Epithelial cell of esophagus (primary cell): ENCODE results near the gene KLF13.

Source experiments
- DNase-seq: peaks from one replicate; pipeline ENCODE4 v3.0.0; 2010; ENCODE audit warnings: low read depth
- H3K4me3 ChIP-seq: 2 replicates; pipeline ENCODE4 v1.5.1; 2011; ENCODE audit warnings: mild to moderate bottlenecking, low read length, control low read depth
- TF ChIP-seq, protein P1 (sequence below): IDR thresholded peaks from 2 replicates; pipeline ENCODE4 v1.5.1; 2011; ENCODE audit warnings: low read depth, mild to moderate bottlenecking, low read length, control low read depth, inconsistent platforms; ENCODE audit not compliant: insufficient read depth; ENCODE audit errors: missing control alignments

The KLF13 gene

DNA sequence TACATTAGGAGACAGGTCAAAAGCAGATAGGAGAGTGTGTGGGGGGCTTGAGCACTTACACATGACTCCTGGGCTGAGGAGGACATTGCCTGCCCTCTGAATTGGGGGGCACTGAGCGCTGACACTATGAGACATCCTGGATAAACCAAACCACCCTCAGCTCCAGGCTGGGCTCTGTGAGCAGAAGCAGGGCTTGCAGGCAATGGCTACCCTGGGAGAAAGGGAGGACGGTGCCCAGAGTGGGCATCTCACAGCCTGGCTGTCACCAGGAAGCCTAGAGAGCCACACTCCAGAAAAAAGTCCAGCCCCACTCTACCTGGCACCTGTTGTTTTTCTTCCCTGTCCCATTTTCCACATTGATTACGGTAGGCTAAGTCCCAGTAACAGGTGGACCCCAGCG lies 8.2 kb upstream of the KLF13 start:
- TF ChIP-seq, protein P1, sequence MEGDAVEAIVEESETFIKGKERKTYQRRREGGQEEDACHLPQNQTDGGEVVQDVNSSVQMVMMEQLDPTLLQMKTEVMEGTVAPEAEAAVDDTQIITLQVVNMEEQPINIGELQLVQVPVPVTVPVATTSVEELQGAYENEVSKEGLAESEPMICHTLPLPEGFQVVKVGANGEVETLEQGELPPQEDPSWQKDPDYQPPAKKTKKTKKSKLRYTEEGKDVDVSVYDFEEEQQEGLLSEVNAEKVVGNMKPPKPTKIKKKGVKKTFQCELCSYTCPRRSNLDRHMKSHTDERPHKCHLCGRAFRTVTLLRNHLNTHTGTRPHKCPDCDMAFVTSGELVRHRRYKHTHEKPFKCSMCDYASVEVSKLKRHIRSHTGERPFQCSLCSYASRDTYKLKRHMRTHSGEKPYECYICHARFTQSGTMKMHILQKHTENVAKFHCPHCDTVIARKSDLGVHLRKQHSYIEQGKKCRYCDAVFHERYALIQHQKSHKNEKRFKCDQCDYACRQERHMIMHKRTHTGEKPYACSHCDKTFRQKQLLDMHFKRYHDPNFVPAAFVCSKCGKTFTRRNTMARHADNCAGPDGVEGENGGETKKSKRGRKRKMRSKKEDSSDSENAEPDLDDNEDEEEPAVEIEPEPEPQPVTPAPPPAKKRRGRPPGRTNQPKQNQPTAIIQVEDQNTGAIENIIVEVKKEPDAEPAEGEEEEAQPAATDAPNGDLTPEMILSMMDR = no peak
- no peak for DNase-seq
- H3K4me3 ChIP-seq = no peak overlapping the region

DNA sequence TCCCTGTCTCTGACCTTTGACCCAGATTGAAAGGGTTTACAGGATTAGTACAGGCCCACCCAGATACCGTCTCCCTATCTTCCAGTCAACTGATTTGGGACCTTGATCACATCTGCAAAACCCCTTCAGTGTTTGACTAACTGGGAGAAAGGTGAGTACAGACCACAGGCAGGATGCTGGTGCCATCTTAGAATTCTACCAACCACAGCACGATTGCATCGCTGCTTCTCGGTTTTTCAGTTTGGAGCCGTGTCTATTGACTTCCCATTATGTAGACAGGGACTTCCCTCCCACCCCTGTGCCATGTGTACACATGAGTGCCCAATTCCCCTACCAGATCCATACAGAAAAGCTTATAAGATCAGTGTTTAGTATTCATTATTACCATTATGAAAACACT lies 6.6 kb upstream of the KLF13 start:
- no peak for DNase-seq
- H3K4me3 ChIP-seq = no peak overlapping the region
- TF ChIP-seq, protein P1 = no peak

DNA sequence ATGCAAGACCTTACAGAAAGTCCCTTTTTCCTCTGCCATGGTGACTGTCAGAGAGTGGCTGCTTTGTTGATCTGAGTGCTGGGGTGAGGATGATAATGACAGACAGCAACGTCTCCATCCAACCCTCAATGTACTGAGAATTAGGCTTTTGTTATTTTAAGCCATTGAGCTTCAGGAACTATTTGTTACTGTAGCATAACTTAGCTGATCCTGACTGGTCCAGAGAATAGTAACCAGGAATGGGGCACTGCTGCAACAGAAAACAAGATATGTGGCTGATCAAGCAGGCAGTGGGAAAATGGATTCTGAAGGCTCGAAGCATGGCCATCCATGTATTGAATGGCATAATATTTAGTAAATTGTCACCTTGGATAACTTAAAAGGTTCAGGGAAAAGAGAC lies 5.2 kb upstream of the KLF13 start:
- TF ChIP-seq, protein P1 = no peak
- H3K4me3 ChIP-seq = no peak overlapping the region
- no peak for DNase-seq

DNA sequence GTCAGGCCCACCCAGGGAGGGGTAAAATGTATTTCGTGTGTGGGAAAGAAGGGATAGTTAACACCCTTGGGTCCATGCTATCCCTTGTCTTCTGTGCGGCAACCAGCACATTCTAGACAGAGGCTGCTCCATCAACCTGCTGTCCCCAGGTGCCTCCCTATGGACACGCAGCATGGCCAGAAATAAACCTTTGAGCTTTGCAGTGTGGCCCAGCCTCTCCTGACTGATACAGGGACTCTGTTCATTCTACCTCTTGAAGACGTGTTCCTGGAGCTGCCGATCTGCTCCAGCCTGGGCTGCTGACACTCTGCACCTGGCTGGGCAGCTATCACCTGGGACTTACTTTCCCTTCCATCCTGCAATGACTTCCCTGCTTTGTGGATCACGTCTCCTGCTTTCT lies 4.1 kb upstream of the KLF13 start:
- H3K4me3 ChIP-seq = no peak overlapping the region
- DNase-seq = no peak
- TF ChIP-seq, protein P1 = no peak

DNA sequence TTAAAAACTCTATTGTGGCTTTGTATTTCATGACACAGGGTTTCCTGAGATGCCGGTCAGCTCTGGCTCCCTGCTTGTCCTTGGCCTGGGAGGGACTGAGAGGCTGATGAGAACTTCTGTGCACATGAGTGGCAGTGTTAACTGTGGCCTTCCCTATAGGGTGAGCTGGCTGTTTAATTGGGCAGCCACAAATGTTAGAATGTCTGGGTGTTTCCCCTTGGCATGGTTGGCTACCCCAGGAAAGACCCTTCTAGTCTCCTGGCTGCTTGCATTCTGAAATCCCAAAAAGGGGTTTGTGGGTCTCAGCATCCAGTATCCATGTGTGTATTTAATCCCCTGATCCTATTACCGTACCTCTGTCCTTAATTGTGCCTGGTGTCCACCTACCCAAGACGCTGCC lies 3.0 kb upstream of the KLF13 start:
- H3K4me3 ChIP-seq = no peak overlapping the region
- TF ChIP-seq, protein P1 = no peak
- DNase-seq = no peak

DNA sequence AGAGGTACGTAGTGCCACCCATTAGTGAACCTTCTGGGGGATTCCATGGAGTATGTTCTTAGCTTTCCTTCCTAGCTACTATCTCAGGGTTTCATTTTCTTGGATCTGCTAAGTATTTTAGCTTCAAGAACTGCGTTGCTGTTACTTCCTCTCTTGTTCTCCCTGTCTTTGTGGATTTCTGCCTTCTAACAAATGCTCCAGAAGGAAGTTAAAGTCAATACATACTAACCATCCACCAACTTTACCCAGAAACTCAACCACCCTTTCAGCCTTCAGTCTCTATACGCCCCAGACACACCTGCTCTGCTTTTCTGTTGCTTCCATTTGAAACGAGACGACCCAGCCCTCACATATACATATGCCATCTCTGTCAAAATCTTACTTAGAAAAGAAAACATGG lies 2.4 kb upstream of the KLF13 start:
- DNase-seq = no peak
- TF ChIP-seq, protein P1 = no peak
- H3K4me3 ChIP-seq = no peak overlapping the region

DNA sequence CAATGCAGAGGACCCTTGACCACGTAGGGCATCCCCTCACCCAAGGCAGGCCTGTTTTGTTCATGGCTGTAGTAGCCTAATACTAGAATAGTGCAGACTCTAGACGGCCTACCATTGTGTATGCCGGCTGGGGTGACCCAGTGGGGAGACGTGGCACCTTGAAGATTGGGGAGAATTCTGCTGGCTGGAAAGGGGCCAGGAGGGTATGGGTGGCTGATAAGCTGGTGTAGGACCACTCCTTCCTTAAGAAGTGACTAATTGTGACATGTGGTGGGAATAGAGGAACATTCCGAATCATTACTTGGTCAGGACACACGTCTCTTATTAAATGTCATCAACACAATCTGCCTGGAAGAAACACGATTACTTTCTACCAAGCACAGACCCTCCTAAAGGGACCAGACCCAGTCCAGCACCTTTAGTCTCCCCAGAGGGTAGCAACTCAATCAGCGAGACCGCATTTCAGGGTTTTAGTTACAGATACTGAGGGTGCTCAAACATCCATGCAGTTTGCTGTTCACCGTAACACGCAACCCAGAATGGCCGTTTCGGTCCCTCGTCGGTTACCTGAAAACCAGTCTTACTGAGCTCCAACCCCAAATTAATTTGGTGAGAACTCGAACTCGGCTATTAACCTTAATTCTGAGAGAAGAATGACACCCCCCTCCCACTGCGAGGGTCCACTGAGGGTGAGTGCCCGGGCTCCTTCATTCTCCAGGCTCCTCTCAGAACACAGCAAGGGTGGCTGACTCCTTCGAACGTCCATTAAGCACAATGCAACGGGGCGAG lies 1.6 kb upstream of the KLF13 start:
- H3K4me3 ChIP-seq = peak overlapping the region; percentile 55
- peak; percentile 26 for DNase-seq
- TF ChIP-seq, protein P1 = no peak
